Activated CD8-positive, alpha-beta memory T cell treated with anti-CD3 and anti-CD28 coated beads for 1 hour (primary cell): ENCODE data around the gene USP24.
"Not testable (repeated sequence)": the region's sequence is repeated elsewhere in the genome, so short reads cannot be mapped to it uniquely, and the experiment has no call there.

Source experiments
- DNase-seq, 2 donors: peaks; one replicate each; pipeline ENCODE4 v3.0.0-alpha.2; 2020; ENCODE audit warnings: low read depth in 1 of 2; ENCODE audit errors: extremely low read depth in 1 of 2

The USP24 gene

DNA sequence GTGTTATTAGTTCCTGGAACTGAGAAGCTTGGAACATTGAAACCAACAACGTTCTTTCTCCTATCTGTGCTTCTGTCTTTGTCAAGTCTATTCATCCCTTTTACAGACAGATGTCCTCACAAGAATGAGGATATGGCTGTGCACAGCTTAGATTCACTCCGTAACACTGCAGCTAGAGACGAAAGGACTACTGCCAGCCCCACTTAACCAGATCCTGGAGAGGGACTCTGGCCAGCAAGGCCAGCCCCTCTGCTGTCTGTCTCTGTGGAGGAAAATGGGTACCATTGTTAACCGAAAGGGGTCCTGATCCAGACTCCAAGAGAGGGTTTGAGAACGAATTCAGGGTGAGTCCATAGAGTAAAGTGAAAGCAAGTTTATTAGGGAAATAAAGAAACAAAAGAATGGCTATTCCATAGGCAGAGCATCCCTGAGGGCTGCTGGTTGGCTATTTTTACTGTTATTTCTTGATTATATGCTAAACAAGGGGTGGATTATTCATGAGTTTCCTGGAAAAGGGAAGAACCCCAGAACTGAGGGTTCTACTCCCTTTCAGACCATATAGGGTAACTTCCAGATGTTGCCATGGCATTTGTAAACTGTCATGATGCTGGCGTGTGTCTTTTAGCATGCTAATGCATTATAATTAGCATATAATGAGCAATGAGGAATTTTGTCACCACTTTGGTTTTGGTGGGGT, 17.4 kb upstream of the USP24 start:
- no peak for DNase-seq

DNA sequence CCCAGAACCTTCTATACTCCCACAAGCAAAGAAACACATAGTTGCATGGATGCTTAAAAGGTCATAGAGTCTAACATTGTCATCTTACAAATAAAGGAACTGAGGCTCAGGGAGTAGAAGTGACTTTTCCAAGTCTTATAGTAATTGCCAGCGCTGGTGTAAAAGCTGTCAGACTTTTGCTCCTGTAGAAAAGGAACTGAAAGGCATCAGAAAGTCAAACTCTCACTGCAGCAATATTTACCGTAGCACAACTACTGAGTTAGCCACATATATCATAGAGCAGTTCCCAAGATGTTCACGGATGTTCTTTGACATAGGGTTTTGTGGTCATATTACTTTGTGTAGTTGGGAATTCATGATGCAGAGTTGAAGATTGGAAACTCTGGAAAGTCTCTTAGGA, 16.6 kb upstream of the USP24 start:
- no peak for DNase-seq

DNA sequence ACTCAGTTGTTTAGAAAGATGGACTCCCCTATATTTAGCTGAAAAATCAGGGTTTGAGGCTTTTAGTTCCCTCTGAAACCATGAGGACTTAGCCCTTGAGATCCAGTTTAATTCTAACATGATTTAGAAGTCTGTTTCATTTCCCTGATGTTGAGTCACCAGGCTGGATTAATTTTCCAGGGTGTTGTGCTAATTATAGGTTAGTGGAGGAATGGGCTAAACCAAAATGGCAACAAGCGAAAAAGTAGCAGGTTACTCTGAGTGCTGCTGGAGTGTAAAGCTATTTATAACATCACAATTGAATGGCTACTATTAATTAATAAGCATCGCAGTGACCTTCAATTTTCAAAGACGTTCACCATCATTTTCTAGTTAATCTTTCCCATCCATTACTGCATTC, 15.5 kb upstream of the USP24 start:
- no peak for DNase-seq

DNA sequence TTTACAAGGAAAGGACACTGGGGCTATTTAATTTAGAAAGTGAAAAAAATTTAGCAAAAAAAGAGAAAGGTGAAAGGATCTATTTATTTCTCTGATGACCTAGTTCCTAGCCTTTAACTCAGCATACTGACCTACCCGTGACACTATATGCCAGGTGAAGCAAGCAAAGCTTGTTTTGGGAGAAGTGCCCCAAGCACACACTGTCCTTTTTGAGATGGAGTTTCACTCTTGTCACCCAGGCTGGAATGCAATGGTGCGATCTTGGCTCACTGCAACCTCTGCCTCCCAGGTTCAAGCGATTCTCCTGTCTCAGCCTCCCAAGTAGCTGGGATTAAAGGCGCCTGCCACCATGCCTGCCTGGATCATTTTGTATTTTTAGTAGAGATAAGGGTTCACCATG, 14.6 kb upstream of the USP24 start:
- not testable (repeated sequence) for DNase-seq

DNA sequence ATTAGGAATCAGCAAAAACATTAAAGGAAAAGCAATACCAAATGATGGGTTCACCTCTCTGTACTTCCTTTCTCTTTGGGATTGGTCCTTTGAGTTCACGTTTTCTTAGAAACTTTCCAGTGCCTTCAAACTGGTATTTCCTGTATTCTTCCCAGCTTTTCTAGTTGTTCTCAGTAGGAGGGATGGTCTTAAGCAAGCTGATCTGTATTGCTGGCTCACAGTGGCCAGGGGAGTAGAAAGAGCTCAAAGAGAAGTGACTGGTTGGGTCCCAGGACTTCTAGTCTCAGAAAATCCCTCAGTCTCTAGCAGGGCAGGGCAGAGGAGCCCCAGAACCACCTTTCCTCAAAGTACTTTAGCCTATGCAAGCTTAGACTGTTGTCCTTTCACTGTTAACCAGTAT, 10.1 kb upstream of the USP24 start:
- no peak for DNase-seq

DNA sequence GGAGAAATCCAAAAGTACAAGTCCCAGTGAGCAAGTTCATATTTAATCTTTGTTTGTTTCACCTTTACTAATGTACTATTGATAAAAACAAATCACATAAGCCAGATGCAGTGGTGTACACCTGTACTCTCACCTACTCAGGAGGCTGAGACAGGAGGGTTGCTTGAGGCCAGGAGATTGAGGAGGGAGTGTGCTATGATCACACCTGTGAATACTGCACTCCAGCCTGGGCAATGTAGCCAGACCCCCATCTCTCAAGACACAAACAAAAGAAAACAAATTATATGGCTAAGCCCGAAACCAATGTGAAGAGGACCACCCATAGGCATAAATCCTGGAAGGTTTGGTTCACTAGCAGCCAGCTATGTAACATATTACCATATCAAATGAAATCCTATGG, 9.6 kb upstream of the USP24 start:
- no peak for DNase-seq

DNA sequence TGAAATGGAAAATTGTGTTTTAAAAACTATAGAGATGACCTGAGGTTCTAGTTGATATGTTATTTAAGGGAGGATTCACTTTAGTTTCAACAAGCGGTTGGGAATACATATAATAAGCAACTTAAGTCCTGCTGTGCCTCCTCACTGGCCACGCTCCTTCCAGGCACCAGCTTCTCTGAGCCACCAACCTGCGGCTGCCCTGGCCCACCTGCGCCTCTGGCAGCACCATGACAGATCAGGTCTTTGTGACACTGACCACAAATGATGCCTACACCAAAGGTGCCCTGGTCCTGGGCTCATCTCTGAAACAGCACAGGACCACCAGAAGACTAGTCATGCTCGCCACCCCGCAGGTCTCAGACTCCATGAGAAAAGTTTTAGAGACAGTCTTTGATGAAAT, 7.0 kb upstream of the USP24 start:
- no peak for DNase-seq

DNA sequence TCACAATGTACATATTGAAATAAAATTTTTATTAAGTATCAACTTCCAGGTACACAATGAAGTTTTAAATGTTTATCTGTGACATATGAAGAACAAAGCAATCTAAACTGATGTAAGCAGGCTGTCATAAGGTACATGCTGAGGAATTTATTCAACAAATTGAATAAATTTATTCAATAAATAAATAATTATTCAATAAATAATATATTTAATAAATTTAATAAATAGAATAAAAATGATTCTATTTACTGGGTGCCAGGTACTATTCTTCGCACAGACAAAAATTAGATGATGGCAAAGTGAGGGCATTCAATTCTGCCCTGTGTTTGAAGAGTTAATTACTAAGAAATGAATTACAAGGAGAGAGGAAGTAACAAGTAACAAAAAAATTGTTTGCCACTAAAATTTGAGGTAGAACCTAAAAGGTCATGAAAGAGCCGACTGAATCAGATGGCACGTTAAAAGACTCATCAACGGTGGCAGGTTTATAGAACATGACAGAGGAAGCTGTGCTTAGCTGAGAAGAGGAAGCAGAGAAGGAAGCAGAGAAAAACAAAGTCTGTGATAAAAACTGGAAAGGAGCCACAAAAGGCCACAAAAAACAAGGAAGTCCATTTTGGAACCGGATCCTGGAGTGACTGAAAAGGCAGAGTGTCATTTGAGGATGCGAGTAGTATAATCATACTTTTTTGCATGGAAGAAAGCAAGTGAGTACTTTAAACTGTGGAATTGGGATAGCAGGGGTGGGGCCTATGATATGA, 2.2 kb upstream of the USP24 start:
- DNase-seq: no peak

DNA sequence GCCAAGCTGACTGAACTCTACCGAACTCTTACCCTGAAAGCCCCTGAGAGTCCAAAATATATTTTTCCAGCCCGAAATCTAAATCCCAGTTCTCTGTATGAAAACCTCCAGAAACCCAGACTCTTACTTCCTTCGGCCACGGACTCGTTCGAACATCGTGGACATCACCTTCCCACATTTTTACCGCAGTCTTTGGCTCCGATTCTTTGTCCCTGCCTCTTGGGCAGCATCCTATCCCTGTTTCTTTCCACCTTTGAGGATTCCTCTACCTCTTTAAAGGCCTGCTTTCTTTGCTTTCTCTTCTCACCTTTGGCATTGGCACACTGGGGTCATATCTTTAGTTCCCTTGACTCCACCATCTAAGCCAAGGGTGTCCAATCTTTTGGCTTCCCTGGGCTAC, 932 bp upstream of the USP24 start:
- no peak for DNase-seq

DNA sequence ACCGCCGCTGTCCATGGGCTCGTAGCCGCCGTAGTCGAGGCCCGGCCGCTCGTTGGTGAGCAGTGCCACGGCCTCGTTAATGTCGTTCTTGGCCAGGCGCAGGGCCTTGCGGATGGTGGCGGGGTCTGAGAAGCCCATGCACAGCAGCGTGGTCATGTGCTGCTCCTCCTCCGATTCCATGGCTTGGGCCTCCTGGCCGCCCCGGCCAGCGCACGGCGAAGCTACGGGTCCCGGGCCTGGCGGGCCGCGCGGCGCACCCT, 300 bp downstream of the USP24 start:
- DNase-seq: no peak

DNA sequence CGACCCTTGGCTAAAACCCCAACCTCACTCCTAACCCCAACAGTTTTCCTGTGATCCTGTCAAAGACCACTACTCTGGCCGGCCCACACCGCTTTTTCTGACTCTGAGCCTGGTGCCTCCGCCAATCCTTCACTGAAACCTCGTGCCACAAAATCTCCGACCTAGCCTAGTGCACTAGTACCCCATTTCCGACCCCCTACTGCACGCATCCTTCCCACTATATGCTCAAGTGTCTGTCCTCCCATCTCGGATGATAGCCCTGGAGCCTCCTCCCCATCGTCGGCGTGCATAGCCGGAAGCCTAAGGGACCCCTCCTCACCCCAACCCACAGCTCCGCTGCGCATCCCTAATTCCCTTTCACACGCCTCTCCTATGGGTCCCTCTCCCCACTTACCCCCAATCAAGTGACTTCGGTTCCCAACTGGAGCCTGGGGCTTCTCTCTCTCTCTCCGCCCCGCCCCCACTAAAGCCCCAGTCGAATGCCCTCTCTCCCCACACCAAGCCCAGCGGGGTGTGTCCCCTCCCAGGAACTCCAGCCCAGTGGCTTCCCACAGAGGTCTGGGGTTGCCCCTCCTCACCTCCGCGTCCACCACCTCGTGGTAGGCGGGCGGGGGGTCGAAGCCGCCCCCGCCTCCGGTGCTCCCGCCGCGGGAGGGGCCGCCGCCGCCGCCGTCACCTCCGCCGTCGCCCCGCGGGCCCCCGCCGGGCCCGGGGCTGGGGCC, 791 bp downstream of the USP24 start:
- DNase-seq: no peak

DNA sequence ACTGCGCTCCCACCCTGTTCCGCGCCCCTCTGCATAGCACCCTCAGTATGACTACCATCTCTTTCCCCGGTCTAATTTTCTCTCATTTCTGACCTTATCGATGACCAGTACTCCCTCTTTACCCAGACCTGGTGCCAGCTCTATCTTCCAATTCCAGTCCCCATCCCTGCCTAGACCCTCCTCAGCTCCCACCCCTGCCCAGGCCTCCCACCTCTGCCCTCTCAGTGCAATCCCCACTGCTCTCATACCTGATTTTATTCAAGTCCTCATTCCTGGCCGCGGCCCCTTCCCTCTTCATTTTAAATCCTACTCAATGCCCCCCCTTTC, 1.3 kb downstream of the USP24 start:
- DNase-seq: no peak

DNA sequence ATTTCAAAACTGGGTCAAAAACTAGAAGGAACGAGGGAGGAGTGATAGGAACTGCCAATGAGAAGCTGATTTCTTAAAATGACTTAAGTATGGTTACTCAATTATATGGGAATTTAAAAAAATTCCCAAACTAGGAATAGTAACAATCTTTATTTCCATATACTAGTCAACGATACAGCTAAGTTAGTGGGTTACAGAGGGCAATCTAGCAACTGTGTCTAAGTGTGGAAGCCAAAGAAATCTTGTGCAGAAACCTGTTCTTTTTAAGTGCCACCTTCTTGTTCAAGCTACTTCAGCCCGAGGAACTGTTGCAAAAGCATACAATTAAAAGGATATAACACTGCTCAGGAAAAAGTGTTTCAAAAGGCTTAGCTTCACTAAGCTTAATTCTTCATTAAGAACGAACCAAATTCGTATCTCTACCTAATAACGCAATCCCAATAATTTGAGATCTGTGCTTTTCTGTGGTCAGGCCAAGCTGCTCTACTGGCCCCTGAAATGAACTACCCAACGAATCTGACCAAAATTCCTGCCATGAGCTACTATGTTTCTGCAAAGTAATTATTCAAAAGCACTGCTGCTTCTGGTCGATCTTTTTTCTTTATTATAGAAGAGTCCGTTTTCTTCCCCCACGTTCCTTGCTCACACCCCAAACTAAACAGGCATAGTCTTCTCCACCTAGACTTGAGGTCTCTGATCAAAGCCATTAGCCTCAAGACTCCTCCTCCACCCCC, 1.8 kb downstream of the USP24 start:
- DNase-seq: no peak

DNA sequence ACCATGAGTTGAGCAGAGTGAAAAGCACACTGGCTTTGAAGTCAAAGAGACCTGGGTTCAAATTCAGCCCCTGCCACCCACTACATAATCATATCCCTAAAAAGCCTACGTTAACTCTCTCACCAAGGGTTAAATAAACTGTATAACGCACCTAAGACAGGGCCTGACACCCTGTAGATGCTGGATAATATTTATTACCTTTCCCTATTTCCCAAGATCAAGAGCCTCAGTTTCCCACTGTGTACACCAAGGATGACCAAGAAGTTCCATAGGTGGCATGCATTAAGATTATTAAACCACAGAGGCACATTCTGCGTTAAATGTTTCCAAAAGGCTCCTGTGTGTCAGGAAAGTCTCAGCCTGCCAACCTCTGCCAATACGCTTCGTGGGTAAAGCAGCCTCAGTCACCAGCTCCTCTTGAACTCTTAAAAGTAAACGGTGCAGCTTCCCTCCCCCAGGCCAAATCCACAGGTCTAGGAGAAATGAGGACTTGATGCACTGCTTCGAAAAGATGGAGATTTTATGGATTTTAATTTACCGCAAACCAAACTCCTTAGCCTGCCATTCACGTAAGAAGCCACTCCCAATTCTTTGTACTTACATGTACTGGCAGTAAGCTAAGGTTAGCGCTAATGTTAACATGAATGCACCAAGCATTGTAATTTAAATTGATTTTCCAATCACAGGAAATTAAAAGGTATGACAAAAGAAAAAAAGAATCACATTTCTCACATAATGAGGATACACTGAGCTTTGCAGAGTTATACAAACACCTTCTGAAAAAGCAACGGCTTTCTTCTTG, 2.6 kb downstream of the USP24 start:
- DNase-seq: no peak

DNA sequence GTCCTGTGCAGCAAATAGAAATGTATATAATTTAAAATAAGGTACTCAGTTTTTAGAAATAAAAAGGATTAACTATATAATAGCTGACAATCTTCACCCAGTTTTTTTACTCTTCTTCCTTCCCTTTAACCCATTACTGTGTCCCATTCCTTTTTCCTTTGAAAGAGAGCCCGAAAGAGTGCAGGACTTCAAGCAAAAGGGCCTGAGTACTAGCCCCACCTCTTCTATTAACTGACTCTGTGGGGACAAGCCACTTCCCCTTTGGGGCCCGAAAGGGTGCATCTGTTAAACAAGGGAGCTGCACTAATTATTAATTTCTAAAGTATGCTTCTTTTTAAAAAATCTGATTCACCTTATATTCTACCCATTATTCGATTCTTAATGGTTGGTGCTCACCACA, 3.3 kb downstream of the USP24 start:
- no peak for DNase-seq

DNA sequence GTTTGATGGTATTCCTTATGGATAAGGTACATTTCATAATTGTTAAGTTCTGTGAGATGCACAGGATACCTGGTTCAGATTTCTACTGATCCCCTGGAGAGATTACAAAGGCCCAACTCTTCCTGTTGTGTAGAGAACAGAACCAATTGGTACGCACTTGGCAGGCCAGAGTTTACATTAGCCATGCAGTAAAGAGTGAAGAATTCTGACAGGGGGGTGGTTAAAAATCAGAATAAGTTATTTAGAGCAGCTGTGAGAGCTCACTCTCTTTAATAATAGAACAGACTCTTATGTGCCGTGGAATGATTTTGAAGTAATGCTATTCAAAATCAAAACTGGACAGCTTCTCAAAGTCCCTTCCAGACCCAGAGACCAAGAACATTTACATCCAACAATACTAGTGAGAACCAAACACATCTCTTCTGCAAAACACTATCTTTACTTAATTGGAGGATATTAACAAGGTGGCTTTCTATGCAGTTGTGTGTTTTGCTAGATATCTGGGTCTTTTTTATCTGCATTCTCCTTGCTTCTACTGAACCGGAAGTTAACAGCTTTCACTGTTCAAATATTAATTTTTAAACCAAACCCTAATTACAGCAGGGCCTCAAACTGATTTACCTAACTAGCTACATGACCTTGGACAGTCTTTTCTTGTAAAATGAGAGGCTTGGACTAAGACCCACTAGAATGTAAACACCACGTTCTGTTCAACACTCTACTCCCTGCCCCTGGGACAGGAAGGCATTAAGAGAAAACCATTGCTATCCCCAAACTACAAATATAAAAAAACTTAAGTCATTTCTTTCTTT, 4.0 kb downstream of the USP24 start:
- no peak for DNase-seq

DNA sequence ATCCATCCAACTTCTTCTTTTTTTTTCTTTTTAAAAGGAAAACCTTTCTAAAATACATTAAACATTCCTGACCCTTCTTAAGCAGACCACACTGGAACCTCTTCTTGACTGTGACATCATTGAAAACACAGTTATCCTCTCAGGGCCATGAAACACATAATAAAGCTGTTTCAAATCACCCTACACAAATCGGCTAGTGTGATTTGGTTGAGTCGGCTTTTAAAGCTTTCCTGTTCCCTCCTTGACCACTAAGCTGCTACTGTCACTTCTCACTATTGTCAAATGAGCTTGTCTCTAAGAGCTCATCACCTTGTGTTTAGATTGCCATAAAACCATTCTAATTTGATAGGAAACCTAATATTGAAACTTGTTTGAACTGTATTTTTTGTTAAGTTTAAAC, 5.9 kb downstream of the USP24 start:
- DNase-seq: no peak

DNA sequence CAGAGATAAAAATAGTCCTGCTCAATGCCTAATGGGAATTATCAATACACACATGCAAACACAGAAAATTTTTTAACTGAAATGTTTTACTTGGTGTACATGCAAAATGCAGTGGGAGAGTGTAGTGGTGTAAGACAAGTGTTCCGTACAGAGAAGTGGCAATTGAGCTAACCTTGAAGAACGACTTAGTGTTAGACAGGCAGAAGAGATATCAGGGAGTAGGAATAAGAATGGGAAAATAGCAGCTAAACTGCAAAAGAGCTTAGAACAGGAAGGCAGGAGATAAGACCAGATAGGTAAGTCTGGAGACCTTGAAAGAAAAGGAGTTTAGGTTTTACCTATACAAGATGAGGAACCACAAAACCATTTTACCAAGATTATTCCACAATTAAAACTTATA, 9.0 kb downstream of the USP24 start:
- no peak for DNase-seq

DNA sequence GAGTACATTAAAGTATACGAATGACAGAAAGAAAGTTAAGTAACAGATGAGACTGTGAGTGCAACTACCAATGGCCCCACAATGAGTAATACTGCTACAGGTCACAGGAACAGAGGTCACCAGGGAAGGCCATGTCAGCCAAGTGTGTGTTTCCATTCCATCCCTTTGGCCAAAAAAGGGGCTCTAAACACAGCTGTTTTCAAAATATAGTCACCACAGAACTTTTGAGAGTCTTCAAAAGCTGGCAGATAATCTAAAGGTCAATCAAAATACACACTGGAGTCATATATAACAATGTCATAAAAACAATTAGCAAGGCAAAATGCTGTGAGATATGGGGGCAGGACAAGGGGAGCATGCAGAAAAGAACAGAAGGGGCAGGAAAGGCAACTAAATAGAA, 10.2 kb downstream of the USP24 start:
- DNase-seq: no peak

DNA sequence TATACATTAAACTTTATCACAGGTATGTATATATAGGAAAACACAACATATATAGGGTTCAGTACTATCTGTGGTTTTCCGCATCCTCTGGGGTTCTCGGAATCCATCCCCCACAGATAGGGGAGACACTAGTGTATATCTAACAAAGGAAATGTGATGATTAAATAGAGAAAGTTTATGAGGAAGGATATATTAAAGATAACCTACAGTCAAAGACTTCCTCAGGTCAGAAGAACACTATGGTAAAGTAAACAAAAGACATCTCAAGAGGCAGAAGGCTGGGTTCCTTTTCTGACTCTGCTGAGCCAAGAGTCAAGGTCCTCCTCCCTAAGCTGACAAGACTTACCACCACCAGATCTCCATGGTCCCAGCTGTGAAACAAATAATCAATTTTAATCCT, 12.1 kb downstream of the USP24 start:
- no peak for DNase-seq
